ENCODE measurements around the gene LYRM7.
"Not testable (repeated sequence)": the region's sequence is repeated elsewhere in the genome, so short reads cannot be mapped to it uniquely, and the experiment has no call there.

The LYRM7 gene

GRCh38 chr5:131182839-131183238 is 12.1 kb downstream of the LYRM7 start:
- DNase-seq = no peak

DNA sequence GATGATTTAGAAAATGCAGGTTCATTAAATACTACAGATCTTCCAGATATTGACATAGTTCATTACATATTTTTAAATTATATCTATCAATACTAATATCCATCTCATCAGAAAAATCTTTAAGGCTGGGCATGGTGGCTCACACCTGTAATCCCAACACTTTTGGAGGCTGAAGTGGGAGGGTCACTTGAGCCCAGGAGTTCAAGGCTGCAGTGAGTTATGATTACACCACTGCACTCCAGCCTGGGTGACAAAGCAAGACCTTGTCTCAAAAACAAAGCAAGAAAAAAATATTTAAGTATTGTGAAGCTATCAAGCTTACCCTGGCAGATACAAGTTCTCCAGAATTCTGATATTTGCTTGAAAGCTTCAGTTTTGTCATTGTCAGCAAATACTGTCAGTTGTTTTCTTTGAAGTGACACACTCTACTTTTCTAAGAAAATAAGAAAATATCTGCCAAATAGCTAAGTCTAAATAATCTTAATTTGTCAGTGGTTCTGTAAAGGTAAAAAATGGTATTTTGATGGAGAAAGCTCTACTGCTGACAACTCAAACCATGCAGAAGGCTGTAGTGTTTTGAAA is 14.9 kb downstream of the LYRM7 start:
- no peak for DNase-seq

DNA sequence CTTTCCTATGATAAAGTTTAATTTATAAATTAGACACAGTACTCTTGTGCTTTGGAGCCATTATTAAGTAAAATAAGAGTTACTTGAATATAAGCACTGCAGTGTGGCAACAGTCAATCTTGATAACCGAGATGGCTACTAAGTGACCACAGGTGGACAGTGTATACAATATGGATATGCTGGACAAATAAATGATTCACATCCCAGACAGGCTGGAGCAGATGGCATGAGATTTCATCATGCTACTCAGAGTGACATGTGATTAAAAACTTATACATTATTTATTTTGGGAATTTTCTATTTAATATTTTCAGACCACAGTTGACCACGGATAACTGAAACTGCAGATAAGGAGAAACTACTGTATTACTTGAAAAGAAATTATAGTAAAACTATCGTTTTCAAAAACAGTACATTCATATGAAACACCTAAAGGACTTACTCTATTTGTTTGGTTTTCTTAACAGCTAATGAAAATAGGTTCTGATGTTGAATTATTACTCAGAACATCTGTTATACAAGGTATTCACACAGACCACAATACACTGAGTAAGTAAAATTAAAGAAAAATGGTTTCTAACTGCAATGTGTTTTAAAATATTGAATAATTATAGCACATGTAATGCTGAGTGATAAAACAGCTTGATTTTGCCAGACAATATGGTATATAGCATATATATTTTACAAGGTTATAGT is 16.0 kb downstream of the LYRM7 start:
- DNase-seq = no peak

GRCh38 chr5:131193106-131193505 is 22.4 kb downstream of the LYRM7 start:
- DNase-seq = no peak

DNA sequence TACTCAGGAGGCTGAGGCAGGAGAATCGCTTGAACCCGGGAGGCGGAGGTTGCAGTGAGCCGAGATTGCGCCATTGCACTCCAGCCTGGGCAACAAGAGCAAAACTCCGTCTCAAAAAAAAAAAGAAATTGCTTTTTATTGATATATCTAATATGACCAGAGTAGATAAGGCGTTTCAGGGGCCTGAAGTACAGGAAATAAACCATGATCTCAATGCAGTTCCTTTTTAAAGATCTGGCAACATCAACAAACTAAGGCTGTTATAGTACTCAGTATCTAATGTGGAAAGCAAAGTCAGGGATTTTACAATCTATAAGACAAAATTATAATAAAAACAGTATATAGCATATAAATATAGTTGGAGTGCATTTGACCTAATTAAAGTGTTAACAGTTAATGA is 23.2 kb downstream of the LYRM7 start:
- not testable (repeated sequence) for DNase-seq

GRCh38 chr5:131194725-131195124 is 24.0 kb downstream of the LYRM7 start:
- no peak for DNase-seq

DNA sequence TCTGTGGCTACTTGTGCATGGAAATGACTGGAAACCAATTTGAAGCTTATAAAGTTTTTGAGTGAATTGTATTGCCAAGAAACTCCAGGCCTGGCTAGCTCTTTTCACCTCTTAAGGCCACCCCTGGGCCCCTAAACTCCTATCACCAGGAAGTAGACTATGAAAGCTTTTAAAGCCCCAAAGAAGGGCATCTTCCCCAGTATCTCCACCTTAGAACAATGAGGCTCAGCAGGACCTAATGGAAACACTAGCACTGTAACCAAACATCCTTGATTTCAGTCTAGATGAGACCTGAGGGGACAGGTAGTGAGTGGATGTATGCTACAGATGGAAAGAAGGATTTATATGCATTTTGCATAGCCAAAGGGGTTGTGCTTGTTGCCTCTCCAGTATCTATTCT is 25.0 kb downstream of the LYRM7 start:
- no peak for DNase-seq

GRCh38 chr5:131196331-131196730 is 25.6 kb downstream of the LYRM7 start:
- DNase-seq = no peak

- DNase-seq = no peak
Observed at GRCh38 chr5:131198625-131199024, 27.9 kb downstream of the LYRM7 start.

DNA sequence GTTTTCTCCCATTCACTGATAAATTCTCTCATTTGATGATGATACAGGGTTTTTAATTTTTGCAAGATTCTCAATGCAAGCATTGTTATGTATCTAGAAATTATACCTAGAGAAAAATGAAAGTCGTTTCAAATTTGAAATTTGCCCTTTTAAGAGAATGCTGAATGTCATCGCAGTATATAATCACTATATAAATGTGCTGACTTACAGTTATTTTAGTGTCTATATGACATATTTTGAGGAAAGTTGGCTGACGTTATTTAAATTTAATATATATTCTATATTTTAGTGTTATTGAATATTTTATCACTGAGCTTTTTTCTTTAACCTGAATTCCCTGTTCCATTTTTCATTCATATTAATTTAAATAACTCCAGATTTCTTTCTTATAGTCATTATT is 29.8 kb downstream of the LYRM7 start:
- DNase-seq = no peak

DNA sequence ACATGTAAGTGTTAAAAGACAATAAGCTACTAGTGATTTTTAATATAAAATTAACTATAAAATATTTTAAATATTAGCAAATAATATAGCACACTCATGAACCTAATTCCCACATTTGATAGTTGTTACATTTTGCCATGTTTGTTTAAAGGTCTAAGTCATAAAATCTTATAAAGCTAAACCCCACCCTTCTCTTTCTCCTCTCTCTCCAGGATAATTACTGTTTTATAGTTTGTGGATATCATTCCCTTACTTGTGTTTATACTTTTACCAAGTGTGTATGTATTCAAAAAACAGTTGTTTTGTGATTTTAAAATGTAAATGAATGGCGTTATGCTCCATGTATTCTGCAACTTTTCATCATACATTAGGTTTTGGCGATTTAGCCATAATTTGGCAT is 34.2 kb downstream of the LYRM7 start:
- DNase-seq = no peak

- no peak for DNase-seq
Observed at GRCh38 chr5:131206061-131206460, 35.3 kb downstream of the LYRM7 start.

DNA sequence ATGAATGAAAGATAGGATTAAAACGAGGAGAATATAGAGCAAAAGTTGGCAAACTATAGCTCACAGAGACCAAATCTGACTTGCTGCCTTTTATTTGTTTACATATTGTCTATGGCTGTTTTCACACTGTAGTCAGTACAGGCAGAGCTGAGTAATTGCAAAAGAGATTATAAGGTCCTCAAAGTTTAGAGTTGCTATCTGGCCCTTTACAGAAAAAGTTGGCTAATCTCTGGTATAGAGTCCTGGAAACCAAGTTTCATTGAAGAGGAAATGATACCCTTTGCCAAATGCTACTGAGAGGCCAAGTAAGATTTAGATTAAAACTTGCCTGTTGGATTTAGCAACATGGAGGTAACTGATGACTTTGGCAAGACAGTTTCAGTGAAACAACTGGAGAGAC is 36.0 kb downstream of the LYRM7 start:
- no peak for DNase-seq

- no peak for DNase-seq
Observed at GRCh38 chr5:131209175-131209505, 38.4 kb downstream of the LYRM7 start.

DNA sequence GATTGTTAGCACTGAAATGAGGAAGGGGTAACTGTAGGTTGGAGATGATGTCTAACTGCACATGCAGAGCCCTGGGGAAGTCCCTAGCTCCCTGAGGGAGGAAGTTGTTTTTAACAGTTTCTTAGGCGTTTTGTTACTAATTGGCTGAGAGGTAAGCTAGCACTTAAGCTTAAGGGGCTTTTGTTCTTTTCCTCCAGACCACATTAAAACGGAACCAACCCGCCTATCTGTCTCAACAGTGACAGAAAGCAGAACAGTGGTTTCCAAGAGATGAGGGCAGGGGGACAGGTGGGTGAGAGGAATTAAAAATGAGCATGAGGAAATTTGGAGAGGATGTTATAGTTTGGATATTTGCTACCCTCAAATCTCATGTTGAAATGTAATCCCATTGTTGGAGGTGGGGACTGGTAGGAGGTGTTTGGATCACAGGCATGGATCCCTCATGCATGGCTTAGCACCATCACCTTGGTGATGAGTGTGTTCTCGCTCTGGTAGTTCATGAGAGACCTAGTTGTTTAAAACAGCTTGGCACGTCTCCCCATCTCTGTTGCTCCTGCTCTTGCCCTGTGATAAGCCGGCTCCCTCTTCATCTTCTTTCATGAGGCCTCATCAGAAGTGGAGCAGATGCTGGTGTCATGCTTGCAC is 38.9 kb downstream of the LYRM7 start:
- peak; percentile 3 for DNase-seq

DNA sequence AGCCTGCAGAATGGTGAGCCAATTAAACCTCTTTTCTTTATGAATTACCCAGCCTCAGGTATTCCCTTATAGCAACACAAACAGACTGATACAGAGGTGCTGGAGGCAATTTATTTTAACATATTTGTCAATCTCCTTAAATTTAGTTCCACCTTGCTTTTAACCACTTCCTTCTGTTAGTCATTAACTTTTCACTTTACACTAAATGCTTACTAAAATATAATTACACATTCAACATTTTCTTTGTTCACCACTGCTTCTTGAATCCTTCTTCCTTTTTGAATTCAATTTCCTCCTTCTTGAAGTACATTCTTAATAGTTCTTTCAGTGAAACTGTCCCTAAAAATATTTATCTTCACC is 39.4 kb downstream of the LYRM7 start:
- DNase-seq = no peak

GRCh38 chr5:131211669-131212068 is 40.9 kb downstream of the LYRM7 start:
- DNase-seq = no peak

DNA sequence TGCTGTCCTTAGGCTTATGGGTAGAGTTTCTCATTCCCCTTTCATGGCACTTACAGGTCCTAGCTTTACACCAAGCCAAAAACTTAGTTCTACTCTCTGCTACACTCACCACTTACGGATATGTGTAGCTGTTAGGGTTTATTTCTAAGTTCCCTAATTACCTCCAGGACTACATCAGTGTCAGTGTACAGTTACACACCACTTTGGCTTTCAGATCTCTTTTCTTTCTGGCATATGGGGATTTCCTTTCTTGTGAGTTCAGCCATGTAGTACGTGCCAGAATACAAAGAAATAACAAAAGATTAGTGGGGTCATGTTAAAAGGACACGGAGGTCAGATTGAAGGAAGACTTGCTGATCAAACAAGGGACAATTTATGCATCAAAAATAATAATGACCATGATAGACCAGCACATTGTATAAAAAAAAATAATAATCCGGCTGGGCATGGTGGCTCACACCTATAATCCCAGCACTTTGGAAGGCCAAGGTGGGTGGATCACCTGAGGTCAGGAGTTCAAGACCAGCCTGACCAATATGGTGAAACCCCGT is 41.8 kb downstream of the LYRM7 start:
- DNase-seq = no peak

- DNase-seq = no peak
Observed at GRCh38 chr5:131214609-131215227, 44.0 kb downstream of the LYRM7 start.

GRCh38 chr5:131217791-131218190 is 47.0 kb downstream of the LYRM7 start:
- no peak for DNase-seq

- DNase-seq = no peak
Observed at GRCh38 chr5:131218392-131218791, 47.6 kb downstream of the LYRM7 start.

GRCh38 chr5:131220566-131220965 is 49.8 kb downstream of the LYRM7 start:
- DNase-seq = no peak

DNA sequence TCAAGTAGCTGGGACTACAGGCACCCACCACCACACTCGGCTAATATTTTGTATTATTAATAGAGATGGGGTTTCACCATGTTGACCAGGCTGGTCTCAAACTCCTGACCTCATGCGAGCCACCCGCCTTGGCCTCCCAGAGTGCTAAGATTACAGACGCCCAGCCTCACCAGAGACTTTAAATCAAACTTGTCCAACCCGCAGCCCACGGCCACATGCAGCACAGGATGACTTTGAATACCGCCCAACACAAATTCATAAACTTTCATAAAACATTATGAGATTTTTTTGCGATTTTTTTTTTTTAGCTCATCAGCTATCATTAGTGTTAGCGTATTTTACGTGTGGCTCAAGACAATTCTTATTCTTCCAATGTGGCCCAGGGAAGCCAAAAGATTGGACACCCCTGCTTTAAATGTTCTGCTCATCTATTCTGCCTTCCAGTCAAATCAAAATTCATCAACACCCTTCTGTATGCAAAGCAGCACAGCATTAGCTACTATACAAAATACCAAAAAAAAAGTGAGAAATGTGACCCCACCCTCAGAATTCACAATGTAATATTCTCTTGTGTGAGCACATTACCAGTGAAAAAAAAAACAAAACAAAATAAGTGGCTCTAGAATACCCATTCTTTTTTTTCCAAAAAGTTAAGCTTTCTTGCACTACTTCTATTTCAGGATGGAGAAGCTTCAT is 50.4 kb downstream of the LYRM7 start:
- DNase-seq = no peak
